Measurements from ENCODE around the gene HDGFL2.

Gene HDGFL2

DNA sequence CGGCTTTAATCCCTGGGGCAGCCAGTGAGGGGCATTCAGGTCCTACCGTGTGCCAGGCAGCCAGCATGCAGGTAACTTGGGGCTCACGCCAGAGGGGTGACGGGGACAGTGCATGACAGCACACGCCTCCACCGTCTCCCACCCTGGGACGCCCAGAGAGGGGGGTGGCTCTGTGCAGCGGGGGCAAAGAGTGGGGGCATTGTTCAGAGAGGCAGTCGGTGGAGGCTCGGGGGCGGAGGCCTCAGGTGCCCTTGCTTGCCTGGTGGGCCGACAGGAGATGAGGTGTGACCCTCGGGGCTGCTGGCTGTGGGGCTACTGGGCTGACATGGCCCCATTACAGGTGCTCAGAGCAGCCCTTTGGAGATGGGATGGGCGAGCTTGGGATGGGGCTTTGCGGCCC is 27.8 kb downstream of the HDGFL2 start:
- DNase-seq: no peak

DNA sequence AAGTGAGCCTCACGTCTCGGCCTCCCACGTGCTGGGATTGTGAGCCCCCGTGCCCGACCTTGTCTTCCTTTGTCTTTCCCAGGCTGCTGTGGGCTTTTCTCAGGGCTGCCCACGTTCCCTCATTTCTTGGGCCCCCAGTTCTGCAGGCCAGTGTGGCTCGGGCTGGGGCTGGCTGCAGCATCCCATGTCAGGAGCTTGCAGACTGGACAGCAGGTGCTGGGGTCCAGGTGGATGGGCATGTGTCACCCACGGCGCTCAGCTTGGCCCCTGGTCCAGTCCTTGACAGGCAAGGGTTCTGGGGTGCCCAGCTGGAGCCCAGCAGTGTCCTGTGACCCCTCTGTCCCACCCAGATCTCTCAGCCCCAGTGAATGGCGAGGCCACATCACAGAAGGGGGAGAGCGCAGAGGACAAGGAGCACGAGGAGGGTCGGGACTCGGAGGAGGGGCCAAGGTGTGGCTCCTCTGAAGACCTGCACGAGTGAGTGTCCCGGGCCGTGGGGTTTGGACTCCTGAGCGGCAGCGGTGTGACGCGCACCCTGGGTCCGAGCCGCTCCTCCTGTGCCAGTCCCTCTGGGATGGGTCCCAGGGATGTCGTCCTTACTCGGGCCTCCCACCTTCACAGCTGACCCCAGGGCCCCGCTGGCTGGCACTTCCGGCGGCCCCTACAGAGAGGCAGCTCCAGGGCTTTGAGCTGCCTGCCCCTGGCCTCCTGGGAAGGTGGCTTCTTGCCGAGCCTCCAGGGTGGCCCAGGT is 28.9 kb downstream of the HDGFL2 start:
- no peak for DNase-seq

DNA sequence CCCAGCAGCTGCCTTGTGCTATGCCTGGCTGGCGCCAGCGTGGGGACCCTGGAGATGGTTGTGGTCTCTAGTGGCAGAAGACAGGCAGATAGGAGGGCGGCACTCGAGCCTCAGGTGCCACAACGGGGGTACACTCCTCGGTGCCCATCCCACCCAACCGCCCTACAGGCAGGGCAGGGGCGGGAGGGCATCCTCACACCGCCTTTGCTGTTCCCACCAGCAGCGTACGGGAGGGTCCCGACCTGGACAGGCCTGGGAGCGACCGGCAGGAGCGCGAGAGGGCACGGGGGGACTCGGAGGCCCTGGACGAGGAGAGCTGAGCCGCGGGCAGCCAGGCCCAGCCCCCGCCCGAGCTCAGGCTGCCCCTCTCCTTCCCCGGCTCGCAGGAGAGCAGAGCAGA is 29.6 kb downstream of the HDGFL2 start:
- no peak for DNase-seq

DNA sequence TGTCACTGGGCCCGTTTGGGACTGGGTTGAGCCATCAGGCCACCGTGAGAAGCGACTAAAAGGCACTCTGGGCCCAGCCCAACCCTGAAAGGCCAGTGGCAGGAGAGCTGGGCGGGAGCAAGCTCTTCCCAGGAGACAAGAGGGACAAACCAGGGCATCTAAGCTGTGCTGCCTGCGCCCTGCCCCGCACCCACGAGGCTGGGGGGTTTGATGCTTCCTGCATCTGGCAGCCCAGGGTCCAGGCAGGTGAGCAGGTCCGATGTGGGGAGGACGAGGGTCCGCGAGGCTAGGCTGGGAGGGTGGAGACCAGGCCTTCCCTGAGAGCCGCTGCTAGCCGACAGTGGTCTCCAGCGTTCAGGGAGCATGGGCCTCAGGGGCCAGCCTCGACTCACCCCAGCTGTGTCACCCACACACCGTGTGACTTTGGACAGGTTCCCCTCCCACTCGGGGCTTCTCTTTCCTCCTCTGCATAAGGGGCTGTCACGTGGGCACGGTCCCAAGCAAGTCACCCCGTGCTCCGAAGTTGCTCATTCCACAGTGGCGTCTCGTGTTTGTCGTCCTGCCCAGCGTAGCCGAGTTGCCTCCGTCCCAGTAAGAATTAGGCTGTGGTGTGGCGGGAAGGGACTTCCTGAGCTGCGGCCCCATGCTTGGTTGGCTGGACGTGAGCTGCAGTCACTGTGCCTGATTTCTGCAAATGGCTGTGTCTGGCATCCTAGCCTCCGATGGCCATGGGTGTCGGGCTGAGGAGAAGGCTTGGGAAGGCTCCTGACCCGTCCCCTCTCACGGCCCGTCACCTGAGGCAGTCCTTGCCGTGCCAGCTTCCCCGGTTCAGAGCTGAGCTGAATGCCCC is 30.4 kb downstream of the HDGFL2 start:
- no peak for DNase-seq

DNA sequence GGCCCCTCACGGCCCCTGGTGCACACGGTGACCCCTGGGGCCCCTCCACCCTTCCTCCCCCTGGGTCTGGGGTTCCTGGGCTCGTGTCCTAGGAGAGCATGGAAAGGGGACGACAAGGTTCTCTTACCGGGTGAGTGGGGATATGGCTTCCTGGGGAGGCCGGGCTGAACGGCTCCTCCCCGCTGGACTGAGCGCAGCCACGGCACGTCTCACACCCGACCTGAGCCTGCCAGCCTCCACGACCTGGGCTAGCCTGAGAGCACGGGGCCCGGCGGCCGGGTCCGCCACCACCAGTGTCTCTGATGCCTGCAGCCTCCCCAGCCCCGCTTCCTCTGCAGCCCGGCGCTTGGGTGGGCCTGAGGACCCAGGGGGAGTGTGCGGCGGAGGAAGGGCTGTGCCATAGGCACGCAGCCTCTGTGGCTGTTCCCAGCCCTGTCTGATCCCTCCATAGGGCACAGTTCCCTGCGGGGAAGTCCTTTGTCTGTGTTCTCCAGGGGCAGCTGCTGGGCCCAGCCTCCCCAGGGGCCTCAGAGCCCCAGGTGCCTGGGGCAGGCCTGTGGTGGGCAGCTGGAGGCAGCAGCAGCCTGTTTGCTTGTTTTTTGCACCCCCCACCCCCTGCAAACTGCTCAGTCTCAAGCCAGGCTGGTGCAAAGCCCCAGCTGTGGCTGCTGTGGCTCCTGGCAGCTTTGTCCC is 31.2 kb downstream of the HDGFL2 start:
- DNase-seq: no peak

DNA sequence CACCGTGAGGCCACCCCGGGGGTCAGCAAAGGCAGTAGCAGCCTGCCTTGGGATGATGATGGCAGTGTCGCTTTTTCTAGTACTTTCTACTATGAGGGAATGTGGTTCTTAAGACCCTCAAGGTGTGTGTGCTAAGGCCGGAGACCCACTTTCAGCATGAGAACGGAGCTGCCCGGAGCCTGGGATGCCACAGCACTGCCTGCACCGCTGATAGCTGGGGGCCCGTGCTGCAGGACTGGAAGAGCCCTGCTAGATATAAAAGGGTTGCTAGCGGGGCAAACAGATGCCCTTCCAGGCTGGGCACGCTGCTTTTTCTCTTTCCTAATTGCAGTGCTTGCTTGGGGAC is 31.7 kb downstream of the HDGFL2 start:
- no peak for DNase-seq

DNA sequence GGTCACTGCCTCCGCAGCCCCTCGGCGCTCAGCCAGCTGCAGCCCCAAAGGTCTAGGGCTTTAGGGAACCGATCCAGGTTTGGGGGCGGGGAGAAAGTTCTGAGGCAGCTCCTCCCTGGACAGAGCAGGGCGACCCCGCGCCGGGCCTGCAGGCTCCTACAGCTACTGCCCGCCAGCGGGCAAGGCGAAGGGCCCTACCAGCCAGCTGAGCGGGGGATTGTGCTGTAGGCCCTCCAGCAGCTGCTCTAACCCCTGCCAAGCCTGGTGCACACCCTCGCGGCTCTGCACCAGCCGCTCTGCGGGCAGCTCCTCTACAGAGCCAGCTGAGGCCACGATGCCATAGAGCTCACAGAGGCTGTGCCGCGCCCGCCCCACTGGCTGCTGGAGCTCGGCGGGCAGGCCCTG is 32.2 kb downstream of the HDGFL2 start:
- no peak for DNase-seq

DNA sequence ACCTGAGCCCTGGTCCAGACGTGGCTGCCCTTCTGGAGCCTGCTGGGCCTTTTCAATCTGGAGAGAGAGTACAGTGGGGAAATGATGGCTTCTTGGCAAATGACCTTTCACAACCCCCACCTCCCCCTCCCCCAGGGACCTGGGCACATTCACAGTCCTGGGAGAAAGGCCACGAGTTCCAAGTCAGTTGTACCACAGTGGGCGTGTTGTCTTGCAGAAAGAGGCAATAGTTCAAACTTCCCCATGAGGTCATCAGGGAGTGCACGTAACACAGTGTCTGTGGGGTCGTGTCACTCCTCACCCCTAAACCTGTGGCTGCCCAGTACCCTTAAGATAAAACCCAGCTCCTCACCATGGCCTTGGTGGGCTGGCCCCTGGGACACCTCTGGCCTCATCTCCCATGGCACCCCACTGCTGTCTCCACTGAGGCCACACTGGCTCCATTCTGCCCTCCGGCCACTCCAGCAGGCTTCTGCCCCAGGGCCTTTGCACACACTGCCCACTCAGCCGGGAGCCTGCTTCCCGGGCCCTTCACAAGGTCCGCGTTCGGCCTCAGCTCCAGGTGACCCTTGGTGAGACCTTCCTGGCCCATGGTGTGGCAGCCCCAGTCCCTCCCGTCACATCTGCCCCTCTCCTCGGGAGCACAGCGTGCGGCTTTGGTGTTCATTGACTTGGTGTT is 32.9 kb downstream of the HDGFL2 start:
- no peak for DNase-seq

DNA sequence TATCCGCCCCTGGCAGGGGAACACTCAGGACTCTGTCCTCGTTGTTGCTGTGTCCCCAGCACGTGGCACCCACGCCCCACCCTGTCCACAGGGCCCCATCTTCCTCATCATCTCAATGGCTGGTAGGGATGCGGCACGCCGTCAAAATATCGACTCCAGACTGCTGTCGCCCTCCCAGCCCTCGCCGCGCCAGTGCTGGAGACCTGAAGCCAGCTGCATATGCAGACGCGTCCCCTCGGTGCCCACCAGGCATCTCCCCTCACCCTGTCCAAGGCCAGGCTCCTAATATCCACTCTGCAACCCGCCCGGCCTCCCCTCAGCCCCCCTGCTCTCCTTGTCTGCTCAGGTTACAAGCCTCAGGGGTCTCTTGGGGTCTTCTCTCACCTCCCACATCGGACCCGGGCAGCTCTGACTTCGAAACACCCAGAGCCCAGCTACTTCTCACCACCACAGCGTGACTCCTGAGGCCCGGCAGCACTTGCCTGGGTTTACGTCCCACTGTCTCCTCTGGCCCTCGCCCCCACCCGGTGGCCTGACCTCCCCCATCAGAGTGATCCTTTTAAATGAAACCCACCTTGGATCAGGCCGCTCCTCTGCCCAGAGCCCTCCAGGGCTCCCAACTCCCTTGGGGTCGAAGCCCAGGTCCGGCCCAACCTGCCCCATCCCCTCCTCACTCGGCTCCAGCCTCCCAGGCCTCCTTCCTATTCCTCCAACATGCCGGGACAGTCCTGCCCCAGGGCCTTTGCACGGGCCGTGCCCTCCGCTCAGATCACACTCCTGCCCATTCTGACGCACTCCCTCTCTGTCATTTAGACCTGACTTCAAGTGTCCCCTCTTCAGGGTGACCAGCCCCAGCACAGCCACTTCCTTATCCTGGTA is 33.7 kb downstream of the HDGFL2 start:
- DNase-seq: no peak

DNA sequence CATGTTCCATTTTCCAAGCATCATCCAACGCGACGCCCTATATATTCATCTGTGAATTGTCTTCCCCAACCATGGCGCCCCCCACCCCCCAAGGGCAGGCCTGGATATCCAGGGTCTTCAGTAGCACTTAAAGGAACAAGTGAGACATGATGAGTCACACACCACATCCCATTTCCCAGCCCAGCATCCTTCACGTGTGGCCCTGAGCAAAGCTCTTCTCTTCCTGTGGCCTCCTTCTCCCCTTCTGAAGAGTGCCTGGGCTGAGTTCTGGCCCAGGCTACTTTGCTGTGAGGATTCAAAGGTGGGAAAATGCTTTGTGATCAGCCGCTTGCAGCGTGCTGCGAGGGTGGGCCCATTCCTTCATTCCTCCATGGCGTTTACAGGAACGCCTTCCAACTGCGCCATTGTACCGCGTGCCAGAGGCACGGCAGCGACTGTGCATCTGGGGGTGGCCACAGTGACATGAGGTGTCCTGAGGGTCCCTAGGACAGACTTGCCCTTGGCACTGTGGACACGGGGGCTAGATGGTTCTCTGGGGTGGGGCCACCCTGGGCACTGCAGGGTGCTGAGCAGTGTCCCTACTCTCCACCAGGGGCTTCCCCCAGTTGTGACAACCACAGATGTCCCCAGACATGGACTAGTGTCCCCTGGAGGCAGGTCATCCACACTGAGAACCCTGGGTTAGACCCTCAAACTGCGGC is 34.5 kb downstream of the HDGFL2 start:
- no peak for DNase-seq

DNA sequence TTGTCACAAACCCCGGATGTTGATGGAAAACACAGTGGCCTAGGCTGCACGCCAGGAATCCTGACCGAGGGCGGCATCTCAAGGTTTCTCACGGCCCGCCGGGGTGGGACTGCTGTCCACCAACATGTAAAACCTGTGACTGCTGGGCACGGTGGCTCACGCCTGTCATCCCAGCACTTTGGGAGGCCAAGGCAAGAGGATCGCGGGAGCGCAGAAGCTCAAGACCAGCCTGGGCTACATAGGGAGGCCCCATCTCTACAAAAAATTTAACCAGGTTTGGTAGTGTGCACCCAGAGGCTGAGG is 35.0 kb downstream of the HDGFL2 start:
- no peak for DNase-seq

DNA sequence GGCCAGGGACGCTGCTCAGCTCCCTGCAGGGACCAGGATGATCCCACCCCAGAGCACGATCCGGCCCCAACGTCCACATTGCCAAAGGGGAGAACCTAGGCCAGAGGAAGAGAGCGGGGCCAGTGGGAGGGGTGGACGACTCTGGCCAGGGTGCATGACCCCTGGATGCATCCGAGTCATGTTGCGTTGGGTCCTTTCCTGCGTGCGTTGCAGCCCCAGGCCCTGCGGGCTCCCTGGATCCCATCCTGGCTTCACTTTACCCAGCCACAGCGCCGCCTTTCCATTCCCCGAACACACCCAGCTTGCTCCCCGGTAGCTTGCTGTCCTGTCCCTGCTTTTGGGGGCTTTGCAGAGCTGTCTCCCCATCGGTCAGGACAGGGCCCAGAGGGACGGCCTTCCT is 35.7 kb downstream of the HDGFL2 start:
- DNase-seq: no peak

DNA sequence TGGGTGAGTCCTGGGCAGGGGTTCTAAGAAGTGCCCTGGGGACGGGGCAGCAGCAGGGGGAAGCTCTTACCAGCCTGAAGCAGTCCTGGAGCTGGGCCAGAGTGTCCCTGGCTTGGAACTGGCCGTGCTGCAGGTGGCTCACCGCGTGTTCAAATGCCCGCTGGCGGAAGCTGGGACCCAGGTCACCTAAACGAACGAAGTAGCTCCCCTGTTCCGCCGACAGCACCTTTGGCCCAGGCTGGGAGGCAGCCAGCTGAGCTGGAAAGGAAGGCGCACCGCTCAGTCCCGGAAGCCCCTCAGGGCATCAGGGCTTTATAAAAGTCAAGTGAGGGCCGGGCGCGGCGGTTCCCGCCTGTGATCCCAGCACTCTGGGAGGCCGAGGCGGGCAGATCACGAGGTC is 36.6 kb downstream of the HDGFL2 start:
- no peak for DNase-seq

DNA sequence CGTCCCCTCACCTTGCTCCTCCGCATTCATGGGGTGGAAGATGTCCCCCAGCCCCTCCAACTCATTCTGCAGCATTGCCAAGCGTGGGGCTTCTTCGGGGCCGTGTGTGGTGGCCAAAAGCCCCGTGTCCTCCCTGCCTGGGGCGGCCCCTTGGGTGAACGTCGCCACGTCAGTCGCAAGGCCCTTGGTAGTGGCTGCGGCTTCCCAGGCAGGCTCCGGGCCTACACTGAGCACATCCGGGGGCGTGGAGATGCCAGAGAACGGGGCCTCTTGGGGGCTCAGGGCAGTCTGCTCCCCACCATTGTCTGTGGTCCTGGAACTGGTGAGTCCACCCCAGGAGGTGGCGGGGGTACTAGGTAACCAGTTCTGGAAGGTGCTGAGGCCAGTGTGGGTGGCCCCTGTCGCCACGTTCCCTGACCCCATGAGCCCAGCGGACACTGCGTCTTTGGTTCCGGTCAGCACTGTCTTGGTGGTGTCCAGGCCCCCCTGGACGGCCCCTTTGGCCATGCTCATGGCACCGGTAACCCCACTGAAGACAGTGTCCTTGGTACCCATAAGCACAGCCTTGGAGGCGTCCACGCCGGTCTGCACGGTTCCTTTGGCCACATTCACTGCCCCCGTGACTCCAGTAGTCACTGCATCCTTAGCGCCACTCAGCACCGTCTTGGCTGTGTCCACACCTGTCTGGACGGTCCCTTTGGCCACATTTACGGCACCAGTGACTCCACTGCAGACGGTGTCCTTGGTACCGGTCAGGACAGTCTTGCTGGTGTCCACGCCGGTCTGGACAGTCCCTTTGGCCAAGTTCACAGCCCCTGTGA is 38.5 kb downstream of the HDGFL2 start:
- DNase-seq: no peak

DNA sequence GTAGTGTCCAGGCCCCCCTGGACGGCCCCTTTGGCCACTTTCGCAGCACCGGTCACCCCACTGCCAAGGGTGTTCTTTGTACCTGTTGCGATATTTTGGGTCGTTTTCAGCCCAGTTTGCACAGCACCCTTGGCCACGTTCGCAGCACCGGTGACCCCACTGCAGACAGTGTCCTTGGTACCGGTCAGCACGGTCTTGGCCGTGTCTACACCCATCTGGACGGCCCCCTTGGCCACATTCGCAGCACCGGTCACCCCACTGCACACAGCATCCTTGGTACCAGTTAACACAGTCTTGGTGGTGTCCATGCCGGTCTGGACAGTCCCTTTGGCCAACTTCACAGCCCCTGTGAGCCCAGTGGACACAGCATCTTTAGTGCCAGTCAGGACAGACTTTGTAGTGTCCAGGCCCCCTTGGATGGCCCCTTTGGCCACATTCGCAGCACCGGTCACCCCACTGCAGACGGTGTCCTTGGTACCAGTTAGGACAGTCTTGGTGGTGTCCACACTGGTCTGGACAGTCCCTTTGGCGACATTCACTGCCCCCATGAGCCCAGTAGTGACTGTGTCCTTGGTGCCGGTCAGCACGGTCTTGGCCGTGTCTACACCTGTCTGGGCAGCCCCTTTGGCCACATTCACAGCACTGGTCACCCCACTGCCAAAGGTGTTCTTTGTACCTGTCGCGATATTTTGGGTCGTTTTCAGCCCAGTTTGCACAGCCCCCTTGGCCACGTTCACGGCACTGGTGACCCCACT is 39.4 kb downstream of the HDGFL2 start:
- no peak for DNase-seq

DNA sequence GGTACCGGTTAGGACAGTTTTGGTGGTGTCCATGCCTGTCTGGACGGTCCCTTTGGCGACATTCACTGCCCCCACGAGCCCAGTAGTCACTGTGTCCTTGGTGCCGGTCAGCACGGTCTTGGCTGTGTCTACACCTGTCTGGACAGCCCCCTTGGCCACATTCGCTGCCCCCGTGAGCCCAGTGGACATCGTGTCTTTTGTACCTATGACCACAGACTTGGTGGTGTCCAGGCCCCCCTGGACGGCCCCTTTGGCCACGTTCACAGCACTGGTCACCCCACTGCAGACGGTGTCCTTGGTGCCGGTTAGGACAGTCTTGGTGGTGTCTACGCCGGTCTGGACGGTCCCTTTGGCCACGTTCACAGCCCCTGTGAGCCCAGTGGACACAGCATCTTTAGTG is 40.0 kb downstream of the HDGFL2 start:
- DNase-seq: no peak

DNA sequence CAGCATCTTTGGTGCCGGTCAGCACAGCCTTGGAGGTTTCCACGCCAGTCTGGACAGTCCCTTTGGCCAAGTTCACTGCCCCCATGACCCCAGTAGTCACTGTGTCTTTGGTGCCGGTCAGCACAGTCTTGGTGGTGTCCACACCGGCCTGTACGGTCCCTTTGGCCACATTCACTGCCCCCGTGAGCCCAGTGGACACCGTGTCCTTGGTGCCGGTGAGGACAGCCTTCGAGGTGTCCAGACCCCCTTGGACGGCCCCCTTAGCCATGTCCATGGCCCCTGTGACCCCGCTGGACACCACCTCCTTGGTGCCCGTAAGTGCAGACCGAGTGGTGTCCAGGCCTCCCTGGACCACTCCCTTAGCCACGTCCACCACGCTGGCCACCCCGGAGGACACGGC is 41.2 kb downstream of the HDGFL2 start:
- DNase-seq: no peak

DNA sequence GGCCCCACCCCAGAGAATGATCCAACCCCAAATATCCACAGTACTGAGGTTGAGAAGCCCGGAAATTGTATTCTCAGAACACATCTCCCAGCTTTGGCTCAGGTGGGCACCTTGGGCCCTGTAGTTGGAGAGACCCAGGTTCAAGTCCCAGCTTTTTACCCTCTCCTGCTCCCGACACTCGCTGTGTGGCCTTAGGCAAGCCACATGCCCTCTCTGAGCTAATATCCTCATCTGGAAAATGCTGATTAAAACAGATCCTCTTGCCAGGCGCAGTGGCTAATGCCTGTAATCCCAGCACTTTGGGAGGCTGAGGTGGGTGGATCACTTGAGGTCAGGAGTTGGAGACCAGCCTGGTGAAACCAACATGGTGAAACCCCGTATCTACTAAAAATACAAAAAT is 43.6 kb downstream of the HDGFL2 start:
- no peak for DNase-seq

DNA sequence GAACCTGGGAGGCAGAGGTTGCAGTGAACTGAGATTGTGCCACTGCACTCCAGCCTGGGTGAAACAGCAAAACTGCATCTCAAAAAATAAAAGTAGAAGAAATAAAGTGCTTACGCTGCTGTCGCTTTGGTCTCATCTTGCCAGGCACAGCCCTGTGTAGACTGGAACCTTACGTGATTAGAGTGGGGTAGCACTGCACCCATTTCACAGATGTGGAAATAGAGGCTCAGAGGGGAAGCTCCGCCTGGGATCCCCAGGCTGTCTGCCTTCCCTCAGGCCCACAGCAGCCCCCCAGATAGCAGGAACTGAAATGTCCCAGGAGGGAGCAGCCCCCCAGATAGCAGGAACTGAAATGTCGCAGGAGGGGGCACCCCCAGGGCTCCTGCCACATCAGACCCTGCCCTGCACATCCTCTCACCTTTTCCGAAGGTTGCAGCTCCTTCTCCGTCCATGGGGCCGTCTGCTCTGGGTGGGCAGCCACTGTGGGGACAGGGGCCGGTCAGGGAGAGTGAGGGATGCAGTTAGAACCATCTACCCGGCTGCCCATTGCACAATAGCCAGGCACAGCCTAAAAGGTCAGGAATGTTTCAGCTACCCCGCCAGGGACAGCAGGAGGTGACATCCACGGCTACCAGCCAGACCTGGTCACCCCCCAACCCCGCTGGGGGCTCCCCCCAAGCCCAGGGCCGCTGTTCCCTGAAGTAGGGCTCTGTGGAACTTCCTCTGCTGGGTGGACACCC is 44.3 kb downstream of the HDGFL2 start:
- DNase-seq: no peak

DNA sequence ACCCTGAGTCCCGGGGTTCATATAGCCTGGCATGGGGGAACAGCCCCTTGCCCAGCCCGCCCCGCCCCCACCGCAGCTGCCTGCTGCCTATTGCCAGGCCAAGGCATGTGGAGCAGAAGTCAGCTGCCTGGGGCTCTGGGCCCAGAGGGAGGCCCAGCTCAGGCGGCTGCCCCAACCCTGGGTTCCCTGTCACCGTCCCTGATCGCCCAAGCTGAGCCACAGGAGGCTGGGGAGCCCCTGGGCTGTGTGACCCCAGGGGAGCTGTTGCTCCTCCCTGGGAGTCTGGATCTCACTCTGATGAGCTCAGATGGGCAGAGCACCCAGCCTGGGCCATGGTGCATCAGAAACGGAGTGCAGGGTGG is 44.8 kb downstream of the HDGFL2 start:
- DNase-seq: no peak
